Measurements from ENCODE around the gene GJA1. TPM values are rescaled to one million over a fixed set of nuclear protein-coding genes. Genes with fewer than 3 reads are reported as not detected.

Gene GJA1
- total RNA-seq, 1 experiment from 2014 or later, result 528 TPM

DNA sequence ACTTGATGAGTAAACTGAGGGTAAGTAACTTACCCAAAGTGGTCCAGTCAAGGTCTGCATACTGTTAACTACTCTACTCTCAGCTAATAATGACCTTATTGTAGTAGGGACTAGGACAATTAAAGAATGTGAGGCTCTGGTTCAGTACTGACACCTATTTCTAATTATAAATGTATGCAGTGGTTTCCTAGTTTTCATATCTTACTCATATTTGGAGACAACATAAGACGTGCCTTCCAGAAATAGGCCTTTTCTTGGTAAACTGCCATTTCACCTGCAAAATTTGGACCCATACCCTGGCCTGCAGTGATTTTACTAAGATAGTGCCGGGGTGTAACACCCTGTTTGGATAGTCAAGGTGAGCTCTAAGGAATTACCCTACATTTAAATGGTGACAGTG is 24.7 kb downstream of the GJA1 start:
- H3K9me3 Mint-ChIP-seq, result no peaks in the 10 kb centered on the region
- Histone ChIP-seq H3K9me3 (ENCODE audit: control insufficient read depth, low read depth, low read length) (no peaks in the 10 kb centered on the region), H3K79me1 (ENCODE audit: insufficient read depth, low read depth, low read length, poor library complexity, severe bottlenecking) (no peaks in the 10 kb centered on the region), H2BK15ac (ENCODE audit: low read depth, low read length) (no peak overlapping the region), H3K27me3 (ENCODE audit: insufficient read depth, low read length) (no peaks in the 10 kb centered on the region), H3K4ac (ENCODE audit: low read depth, low read length) (no peak overlapping the region), H3K4me2 (ENCODE audit: insufficient read depth, insufficient read length, low read length) (no peak overlapping the region), H3K23ac (ENCODE audit: insufficient read length, low read depth, low read length) (no peak overlapping the region), H4K20me1 (ENCODE audit: control insufficient read depth, insufficient read depth, insufficient read length) (no peaks in the 10 kb centered on the region), H3K18ac (ENCODE audit: insufficient read length, low read depth, low read length) (no peak overlapping the region), H2BK20ac (ENCODE audit: low read depth, low read length, poor library complexity, severe bottlenecking) (no peak overlapping the region), H4K8ac (replicated peaks; ENCODE audit: insufficient read length, low read depth, low read length) (no peak overlapping the region), H2BK5ac (ENCODE audit: insufficient read length, low read length) (no peak overlapping the region), H2AFZ (ENCODE audit: low read length) (no peak overlapping the region), H3K9ac (ENCODE audit: extremely low read depth, insufficient read length, low read length) (no peak overlapping the region), H3K4me1 (ENCODE audit: insufficient read depth, low read length) (no peaks in the 10 kb centered on the region), H3K14ac (ENCODE audit: insufficient read depth, low read length) (no peak overlapping the region), H2BK120ac (ENCODE audit: low read depth, low read length, poor library complexity, severe bottlenecking) (no peak overlapping the region), H2BK12ac (ENCODE audit: insufficient read length, low read depth, low read length) (no peak overlapping the region), H2AK5ac (ENCODE audit: insufficient read length, low read length) (no peak overlapping the region), H3T11ph (ENCODE audit: low read length) (no peak overlapping the region), H3K79me2 (ENCODE audit: insufficient read depth, low read length) (no peaks in the 10 kb centered on the region), H4K5ac (ENCODE audit: insufficient read length, low read depth, low read length) (no peak overlapping the region), H4K91ac (ENCODE audit: insufficient read length, low read depth, low read length) (no peak overlapping the region), H3K56ac (ENCODE audit: insufficient read length, low read depth, low read length) (no peak overlapping the region), H3K27ac (ENCODE audit: insufficient read length, low read depth, low read length) (no peak overlapping the region), H3K23me2 (ENCODE audit: insufficient read length, low read depth, low read length, poor library complexity, severe bottlenecking) (no peaks in the 10 kb centered on the region)
- peaks cover 0 to 5% (median 0%) of the 10 kb centered on the region in 3 experiments; a peak in 1 of 7 replicates for H3K36me3 Mint-ChIP-seq (ENCODE audit: insufficient read depth in 1 of 3, low read depth in 3 of 3)
- H3K4me1 Mint-ChIP-seq, result peaks cover 4 to 6% of the 10 kb centered on the region in 2 experiments; a peak in 2 of 4 replicates
- no peak overlapping the region; a peak in 1 of 7 replicates for H3K27ac Mint-ChIP-seq
- no peaks in the 10 kb centered on the region for H3K27me3 Mint-ChIP-seq (ENCODE audit: low read depth)
- TF ChIP-seq, protein P1, sequence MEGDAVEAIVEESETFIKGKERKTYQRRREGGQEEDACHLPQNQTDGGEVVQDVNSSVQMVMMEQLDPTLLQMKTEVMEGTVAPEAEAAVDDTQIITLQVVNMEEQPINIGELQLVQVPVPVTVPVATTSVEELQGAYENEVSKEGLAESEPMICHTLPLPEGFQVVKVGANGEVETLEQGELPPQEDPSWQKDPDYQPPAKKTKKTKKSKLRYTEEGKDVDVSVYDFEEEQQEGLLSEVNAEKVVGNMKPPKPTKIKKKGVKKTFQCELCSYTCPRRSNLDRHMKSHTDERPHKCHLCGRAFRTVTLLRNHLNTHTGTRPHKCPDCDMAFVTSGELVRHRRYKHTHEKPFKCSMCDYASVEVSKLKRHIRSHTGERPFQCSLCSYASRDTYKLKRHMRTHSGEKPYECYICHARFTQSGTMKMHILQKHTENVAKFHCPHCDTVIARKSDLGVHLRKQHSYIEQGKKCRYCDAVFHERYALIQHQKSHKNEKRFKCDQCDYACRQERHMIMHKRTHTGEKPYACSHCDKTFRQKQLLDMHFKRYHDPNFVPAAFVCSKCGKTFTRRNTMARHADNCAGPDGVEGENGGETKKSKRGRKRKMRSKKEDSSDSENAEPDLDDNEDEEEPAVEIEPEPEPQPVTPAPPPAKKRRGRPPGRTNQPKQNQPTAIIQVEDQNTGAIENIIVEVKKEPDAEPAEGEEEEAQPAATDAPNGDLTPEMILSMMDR (conservative IDR thresholded peaks at IDR 0.05), result no peak
- WGBS (ENCODE audit: extremely low coverage, insufficient read length, low lambda C conversion rate), result no CpG with 5 or more reads among the region's 2 CpGs
- H3K4me3 Mint-ChIP-seq, result no peak overlapping the region
- no peak for DNase-seq

All from H9 (cell line).